Amniotic stem cell (primary cell): Measurements from ENCODE around the gene ST8SIA4.
A peak's percentile ranks its signal among the peaks of the same experiment; 100 is the strongest.
"Not testable (repeated sequence)": the region's sequence is repeated elsewhere in the genome, so short reads cannot be mapped to it uniquely, and the experiment has no call there.

ENCODE experiments used
- DNase-seq: peaks from one replicate; lab custom pipeline; 2025; lab: John Stamatoyannopoulos, UW

Gene ST8SIA4

DNA sequence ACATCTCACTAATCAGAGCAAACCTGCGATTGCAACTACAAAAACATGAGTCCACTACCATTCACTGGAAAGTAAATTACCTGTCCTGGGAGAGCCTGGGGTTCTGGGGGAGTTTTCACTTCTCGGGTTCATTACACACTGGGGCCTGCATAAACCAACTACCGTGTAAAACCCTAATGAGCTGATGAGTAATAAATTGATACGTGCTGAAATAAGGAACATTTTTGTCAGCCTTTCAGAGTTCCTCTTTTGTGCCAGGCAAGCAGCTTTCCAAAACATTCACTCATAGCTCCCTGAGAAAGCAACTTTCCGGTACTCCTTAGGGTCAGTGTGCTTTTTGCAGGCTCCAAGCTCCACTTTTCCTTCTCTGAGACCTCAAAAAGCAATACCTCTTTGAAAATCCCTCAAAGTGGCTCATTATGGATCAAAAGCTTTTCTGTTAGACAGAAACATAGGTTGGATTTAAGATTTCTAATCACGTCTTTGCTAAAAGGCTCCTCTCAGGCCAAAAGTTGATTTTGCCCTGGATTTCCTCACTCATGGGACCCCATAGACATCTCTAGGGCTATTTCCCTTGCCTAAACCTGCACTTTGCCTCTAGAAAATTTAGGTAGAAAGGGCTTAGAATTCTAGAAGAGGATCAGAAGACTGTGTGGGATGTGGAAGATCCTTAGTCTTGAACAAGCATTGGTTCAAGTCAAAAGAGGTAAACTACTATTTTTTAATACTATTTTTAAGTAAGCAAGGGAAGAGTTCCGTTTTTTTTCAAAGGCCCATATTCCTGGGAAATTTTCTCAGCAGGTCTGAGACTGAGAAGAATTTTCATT is 74.8 kb downstream of the ST8SIA4 start:
- no peak for DNase-seq

DNA sequence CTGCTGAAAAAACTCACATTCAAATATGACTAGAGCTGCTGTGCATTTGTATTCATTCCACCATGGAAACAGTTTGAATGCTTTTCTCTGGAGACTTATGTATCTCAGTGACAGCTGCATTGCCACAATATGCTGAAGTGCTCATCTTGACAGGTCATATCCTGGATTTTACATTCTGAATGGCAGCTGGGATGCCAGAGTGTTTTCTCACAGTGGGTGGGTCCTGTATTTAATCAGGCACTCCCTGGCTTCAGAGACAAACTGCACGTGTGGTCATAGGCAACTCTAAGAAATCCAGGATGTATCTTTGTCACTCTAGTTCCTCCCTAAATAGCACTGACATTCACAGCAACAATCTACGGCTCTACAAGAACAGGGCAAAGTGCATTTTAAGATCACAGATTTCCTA is 75.6 kb downstream of the ST8SIA4 start:
- no peak for DNase-seq

DNA sequence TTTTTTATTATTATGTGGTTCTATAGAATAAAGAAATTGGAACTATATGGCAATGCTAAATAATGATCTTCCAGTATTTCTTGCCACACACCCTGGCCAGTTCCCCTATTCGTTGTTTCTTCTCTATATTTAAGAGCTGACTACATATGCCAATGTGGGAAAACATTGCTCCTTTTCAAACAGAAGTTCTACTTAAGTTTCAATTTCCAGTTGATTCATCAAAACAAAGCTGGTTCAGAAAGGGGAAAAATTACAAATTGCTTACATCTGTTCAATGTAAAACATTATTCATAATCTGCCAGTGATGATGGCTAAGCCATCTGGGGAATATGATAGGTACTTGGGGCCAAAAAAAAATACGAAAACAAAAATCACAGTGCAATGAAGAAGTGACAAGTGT is 76.9 kb downstream of the ST8SIA4 start:
- no peak for DNase-seq

DNA sequence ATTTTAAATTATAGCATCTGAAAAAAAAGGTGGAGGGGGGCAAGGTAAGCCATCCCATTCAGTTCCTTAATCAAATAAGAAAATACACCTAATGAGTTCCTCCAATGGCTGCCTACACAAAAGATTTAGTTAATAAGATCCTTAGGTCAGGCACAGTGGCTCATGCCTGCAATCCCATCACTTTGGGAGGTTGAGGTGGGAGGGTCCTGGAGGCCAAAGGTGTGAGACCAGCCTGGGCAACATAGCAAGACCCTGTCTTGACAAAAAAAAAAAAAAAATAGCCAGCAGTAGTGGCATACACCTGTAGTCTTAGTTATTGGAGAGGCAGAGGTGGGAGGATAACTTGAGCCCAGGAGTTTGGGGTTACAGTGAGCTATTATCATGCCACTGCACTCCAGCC is 78.4 kb downstream of the ST8SIA4 start:
- no peak for DNase-seq

DNA sequence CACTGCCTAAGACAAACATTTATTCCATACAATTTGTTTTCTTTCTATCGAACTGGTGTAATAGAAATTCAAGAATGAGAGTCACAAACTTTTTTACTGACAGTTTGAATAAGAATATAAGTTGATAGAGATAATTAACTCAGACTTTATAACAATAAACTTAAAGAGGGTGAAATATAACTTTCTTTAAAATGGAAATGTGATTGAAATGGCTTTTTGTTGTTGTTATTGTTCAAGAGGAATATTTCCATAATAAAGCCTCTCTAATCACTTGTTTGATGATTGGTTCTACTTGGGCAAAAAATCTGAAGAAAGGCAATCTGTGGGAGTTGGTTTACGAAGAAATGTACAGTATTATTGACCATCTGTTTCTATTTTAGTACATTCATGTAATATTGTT is 79.3 kb downstream of the ST8SIA4 start:
- no peak for DNase-seq

DNA sequence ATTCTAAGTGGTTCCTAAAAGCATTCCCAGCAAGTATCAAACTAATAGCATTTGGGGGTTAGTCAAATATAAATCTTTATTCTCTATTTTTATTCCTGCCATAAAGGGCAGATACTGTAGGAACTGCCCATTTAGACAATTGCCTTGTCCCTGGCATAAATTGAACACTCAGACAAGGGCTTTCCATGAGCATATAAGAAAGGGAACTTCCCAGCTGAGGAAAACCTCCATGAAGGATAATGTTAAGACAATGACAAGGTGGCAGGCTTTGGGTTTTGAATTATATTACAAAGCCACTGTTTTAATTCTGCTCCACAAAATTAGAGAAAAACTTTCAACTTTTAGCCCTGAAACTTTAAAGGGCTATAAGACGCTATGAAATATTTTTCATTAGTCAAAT is 81.3 kb downstream of the ST8SIA4 start:
- no peak for DNase-seq

DNA sequence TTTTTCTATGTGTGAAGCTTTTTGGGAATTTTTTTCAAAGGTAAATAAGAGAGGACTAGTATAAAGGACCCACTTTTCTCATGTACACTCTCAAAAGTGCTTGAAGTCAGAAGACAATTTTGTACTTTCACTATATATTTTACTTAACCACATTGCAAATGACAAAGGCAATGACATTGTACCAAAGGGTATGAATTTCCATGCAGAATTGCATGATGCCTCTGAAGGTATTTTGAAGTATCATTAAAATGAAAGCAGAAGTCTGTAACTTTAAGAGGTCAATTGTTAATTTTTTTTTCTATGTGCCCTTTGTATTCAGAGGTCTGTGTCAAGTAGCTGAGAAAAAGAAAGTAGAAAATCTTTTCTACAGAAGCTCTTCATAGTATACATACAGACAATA is 84.7 kb downstream of the ST8SIA4 start:
- DNase-seq, result no peak

DNA sequence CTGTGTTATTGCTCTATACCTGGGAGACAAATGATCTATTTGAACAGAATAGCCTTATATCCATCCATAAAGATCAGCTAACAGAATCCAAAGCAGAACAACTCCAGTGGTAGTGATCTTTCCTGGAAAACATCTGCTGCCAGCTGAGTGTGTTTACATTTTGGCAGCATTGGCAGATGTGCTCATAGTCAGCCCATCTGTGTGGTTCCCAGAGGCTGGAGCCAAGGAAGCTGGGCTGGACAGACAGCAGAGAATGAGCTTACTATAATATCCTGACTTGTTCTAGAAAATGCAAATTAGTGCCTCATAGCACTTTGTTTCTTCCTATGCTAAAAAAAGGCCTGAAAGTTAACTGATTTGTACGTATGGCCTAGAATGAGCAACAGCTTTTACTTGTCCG is 99.7 kb downstream of the ST8SIA4 start:
- DNase-seq, result no peak

DNA sequence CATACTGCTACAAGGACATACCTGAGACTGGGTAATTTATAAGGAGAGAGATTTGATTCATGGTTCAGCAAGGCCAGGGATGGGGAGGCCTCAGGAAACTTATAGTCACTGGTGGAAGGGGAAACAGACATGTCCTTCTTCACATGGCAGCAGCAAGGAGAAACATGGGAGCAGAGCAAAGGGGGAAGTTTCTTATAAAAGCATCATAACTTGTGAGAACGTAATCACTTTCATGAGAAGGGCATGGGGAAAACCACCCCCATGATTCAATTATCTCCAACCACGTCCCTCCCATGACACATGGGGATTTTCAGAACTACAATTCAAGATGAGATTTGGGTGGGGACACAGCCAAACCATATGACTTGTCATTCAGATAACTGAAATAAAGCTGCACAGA is 100.9 kb downstream of the ST8SIA4 start:
- no peak for DNase-seq

DNA sequence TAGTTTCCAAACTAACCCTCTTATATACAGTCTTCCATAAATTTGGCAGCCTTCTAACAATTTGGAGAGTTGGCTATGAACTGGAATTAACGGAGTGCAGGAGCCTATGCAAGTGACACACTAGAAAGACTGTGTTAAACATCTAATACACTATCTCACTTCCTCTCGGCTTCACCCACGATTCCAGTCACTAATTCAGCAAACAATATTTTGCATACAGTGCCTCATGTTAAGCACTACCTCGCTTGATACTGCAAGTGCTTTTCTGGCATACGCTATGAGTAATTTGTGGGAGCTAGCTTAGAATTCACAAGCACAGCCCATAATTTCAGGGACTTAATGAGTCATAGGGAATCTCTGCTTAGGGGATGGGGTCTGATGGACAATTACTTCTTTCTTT is 102.5 kb downstream of the ST8SIA4 start:
- no peak for DNase-seq

DNA sequence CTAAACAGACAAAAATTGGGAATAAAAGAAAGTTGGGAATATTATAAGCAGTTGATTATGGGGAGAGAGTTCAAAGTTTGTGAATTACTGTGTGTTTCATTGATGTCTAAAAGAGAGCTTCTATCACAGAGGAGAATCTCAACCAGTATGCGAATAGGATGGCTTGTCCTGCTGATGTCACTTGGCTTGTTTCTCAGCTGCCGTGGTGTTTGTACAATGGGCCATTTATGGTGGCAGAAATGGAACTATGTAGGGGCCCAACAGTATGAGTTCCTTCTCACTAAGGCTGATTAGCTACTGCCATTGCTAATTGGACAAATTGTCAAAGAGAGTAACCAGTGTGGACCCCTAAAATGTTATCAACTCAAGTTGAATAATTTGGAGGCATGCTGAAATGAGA is 103.9 kb downstream of the ST8SIA4 start:
- no peak for DNase-seq

DNA sequence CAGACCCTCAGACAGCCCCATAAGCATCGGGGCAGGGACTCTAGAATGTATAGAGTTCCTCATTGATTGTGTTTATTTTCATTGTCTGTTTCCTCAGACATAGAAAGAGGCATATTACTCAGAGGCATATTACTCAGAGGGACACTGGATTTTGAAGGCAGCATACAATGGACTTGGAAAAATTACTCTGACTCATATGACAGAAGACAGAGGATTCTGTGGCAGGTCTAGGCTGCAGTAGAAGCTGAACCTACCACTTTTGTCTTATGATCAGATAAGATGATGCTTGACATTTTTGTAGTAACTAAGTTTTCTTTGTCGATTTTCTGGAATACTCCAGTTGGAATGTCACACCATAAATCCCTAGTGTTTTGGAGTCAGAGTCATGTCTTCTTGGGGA is 105.2 kb downstream of the ST8SIA4 start:
- DNase-seq, result peak; percentile 14

DNA sequence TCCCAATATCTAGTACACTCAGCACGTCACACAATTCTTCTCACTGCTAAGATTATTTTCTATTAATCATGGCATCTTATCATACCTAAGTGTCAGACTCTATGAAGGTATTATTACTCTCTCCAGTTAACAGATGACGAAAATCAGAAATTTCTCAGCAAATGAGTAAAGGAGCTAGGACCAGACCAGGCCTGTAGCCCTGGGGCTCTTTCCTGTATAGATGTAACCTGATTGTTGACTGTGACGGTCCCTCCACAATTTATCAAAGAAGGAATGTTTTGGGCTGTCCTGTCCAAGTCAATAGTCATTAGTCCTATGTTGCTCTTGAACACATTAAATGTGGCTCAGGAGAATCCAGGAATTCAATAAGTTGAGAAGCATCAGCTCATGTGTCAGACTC is 106.2 kb downstream of the ST8SIA4 start:
- no peak for DNase-seq

DNA sequence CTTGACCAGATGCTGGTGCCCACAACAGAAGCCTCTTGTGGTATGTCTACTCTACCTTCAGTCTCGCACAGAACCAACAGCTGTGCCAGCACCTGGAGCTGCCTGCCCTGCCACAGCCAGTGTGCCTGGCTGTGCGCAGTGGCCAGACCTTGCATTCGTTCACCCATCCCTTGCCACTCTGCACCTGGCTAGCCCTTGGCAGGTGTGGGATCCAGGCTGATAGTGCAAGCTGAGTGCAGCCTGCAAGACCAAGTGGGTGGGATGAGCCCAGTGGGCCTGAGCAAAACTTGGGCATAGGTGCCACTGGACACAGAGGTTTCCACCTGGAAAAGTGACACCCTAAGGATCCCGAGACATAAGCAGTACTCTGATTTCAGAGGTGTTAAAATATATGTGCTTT is 108.2 kb downstream of the ST8SIA4 start:
- no peak for DNase-seq

DNA sequence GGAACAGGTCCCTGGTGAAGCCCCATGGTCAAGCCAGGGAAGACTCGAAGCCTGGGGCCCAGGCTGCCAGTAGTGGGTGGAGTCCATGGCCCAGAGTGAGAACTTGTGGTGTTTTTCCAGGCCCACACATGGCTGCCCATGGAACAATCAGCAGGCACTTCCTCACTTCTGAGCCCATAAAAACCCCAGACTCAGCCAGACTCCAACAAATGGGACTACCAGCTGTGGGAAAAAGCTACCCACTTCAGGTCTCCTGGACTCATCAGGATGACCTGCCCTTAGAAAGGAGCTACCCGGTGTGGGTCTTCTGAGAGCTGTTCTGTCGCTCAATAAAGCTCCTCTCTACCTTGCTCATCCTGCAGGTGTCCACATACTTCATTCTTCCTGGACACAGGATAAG is 108.9 kb downstream of the ST8SIA4 start:
- no peak for DNase-seq

DNA sequence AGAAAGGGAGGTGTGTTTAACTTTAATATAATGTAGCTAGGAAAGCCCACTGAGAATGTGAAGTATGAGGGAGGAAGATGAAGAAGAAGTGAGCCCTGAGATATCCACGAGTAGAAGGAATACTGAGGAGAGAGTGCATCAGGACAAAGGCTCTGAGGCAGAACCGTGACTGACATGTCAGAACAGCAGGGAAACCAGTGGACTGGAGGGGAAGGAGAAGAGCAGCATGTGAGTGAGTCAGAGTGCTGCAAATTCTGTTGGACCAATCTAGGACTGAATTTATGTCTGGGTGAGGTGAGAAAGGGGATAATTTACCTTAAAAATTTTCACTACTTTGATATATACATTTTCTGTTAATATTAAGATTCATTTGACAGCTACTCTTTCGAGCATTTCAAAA is 110.3 kb downstream of the ST8SIA4 start:
- no peak for DNase-seq

DNA sequence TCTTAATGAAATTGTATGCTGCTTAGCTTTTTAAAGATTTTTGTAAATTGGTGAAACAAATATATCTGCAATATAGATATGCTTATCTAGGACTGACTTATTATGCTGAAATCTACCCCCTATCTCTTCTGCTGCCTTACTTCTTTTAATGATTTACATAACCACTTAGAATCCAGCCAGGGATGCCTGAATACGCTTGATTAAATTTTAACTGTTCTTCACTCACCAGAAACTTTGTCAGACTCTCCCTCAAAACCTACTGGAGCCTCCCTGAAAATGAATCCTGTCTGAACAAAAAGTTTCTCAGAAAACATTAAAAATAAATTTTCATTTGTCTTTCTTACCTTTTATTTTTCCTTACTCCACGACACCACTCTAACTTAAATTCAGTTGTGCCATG is 111.7 kb downstream of the ST8SIA4 start:
- DNase-seq, result no peak

DNA sequence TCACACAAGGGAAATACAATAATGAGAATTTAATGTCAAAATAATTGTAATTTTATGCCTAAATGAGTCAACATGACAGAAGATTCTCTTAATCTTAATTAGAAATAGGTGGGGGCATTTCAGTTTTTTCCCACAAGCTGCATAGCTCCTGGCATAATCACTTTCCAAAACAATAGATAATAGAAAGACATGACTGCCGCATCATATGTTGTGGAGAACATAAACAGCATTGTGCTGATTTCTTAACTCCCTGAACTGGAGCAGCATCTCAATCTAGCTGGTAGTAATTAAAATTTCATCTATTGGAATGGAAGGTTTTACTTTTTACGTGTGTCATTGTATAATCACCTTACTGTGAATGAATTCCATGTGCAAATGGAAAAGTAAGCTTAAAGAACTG is 112.1 kb downstream of the ST8SIA4 start:
- no peak for DNase-seq

DNA sequence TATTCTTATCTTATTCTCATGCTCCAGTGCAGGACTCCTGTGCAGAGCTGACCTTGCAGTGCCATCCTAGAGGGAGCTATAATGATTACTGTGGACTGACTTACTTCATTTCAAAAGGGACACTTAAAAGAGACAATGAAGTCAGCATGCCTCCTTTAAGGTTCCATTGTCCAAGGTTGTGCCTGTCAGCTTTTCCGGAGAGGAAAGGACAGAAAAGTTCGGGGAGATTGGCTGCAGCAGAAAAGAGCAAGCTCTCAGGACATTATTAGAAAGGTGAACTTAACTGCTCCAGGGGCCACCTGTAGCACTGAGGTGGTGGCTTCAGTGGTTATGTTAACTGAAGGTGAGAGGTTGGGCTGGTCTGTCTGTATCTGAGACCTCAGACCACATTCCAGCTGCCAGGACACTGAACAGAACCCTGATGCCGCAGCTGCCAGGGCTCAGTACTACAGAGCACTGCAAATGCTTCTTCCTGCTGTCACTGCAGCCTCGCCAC is 112.9 kb downstream of the ST8SIA4 start:
- DNase-seq, result no peak

DNA sequence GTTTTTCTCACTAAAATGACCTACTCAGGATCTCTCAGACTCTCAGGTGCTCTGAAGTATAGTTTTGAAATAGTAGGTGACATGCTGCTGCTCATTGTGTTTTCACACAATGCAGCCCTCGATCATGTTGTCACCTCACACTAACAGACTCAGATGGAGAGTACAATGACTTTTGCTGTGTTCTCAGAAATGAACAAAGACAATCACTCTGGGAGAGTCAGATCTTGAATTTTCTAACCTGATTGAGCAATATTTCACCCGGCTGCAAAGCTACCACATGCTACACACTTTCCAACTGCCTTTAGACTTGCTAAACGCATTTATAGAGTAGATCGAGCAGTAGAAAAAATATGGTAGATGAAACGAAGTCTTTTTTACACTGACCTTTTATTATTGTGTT is 113.4 kb downstream of the ST8SIA4 start:
- DNase-seq, result no peak

DNA sequence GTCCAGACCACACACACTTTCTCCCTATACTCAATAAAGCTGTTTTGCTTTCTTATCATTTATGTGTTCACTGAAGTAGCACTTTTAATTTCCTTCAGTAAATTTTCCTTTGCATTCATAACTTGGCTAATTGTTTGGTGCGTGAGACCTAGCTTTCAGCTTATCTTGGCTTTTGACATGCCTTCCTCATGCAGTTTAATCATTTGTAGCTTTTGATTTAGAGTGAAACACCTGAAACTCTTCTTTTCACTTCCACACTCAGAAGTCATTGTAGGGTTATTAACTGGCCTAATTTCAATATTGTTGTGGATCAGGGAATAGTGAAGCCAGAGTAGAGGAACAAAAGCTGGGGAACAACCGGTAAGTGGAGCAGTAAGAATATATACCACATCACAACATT is 114.7 kb downstream of the ST8SIA4 start:
- DNase-seq, result no peak

DNA sequence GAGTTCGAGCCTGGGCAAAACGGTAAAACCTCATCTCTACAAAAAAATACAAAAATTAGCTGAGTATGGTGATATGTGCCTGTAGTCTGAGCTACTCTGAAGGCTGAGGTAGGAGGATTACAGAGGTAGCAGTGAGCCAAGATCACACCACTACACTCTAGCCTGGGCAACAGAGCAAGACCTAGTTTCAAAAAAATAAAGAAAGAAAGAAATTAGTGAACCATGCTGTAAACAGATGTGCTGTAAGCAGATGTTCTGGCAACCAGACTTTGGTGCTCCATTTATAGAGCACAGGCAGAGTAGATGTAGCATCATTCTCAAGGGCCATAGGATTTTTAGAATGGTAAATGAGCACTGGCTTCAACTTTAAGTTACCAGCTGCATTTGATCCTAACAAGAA is 115.4 kb downstream of the ST8SIA4 start:
- no peak for DNase-seq

DNA sequence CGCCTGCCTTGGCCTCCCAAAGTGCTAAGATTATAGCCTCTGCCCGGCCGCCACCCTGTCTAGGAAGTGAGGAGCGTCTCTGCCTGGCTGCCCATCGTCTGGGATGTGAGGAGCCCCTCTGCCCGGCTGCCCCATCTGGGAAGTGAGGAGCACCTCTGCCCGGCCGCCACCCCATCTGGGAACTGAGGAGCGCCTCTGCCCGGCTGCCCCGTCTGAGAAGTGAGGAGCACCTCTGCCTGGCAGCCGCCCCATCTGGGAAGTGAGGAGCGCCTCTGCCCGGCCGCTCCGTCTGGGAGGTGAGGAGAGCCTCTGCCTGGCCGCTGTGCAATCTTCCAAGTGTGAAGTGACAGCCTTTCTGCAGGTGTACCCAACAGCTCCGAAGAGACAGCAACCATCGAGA is 117.5 kb downstream of the ST8SIA4 start:
- DNase-seq, result not testable (repeated sequence)

DNA sequence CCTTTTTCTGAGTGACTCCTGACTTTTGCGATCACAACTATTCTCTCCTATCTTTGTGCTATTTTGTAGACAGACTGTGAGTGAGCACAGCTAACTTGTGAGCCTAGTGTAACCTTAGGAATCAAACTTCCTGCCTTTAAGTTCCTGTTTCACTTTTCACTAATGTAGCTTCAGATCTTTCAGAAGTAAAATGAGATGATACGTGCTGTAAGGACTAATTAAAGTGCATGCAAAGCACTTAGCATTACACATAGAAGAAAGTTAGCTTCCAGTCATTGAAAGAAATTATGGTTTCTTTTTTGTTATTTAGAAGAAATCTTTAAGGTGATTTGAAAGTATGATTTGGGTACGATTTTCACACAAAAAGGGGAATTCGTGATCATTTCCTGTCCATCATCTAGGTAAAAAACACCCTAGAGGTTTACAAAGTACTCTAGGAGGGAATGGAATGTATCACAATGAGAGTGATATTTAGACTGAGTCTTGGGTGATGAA is 122.7 kb downstream of the ST8SIA4 start:
- DNase-seq, result no peak
